Measurements from ENCODE around the gene GEMIN8.

GEMIN8 gene

DNA sequence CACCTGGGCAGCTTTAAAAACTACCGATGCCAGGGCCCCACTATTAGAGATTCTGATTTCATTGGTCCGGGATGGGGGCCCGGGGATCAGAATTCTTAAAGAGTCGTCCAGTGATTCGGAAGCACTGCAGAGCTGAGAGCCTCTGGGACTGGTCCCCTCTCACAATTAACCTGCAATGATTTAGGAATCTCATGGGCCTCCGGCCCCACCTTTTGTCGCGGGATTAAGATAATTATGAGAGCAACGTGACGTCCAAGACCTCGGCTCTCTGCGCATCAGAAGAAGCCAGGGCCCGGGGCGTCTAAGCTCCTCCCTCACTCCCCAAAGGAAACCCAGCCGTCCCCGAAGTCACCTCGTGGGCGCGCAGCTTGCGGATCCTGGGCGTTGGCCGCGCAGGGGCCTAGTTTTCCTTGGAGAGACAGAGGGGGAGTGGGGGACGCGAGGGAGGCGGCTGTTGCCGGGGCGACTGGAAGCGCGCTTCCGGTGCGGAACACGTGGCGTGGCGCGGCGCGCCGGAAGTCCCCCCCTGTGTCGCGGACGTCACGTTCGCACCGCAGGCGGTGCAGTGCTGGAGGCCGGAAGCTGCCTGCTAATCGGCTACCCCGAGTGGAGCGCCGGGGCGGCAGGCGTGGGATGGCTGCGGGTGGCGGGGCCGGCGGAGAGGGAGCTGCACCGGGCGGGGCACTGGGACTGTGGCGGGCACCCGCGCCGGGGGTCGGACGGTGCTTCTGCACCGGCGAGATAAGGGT is at the start of gene GEMIN8:
TSS of gene GEMIN8 (minus strand) at position 468 of the 749 bp plus-strand sequence. CDS start 8,414 bp downstream, outside the sequence.
- no peak for FAIRE-seq

- no peak for FAIRE-seq
These were observed 46.9 kb upstream of the GEMIN8 start for GRCh38 chrX:14076639-14077038.

DNA sequence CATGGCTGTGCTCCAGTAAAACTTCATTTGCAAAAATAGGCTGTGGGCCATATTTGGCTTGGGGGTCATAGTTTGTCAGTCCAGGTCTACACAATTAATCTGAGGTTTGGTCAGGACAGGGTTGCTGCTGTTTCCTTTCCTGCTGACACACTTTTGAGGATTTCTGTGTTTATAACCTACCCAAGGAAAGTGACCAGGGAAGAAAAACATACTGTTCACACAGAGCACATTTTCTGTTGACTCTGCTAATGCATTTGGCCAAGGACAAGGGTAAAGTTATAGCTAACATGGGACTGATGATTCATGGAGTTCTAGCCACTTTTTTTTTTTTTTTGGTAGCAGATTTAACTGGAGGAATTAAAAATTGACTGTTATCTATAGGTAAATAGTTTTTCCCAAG is 43.9 kb upstream of the GEMIN8 start:
- no peak for FAIRE-seq

- FAIRE-seq, result peak; percentile 50
These were observed 43.4 kb upstream of the GEMIN8 start for GRCh38 chrX:14073071-14073470.

DNA sequence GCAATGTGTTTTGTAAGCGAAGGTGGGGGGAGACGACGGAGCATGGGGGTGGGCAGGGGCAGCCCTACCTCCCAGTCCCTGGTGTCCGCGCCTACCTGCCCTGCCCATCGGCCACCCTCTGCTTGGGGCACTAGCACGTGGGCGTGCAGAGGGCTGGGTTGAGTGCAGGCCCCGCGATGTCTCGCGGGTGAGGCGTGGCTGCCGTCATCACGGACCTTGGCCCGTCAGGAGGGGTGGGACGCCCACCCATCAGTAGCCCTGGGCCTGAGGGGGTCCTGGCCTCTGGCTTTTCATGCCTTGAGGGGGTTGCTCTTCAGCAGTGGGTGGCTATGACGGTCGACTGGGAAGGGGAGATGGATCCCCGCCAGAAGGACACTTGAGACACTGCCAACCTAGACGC is 36.1 kb upstream of the GEMIN8 start:
- no peak for FAIRE-seq

- FAIRE-seq, result no peak
These were observed 35.1 kb upstream of the GEMIN8 start for GRCh38 chrX:14064626-14065432.

- no peak for FAIRE-seq
These were observed 32.8 kb upstream of the GEMIN8 start for GRCh38 chrX:14062524-14062923.

DNA sequence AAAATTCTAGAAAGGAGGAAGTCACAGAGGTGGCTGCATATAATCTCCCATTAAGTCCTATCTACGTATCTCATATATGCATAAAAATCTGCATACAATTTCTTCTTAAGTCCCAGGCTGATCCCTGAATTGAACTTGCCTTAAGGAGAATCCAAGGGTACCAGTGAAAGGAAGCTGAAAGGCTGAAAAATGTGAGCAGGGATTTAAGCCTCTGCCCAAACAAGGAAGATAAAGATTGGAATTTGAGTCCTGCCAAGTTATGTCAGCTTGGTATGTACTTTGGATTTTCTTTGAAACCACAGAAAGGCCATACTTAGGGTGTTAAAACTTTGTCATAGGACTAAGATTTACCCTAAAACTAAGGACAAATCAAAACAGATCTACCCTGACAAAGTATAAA is 26.5 kb upstream of the GEMIN8 start:
- FAIRE-seq, result no peak

DNA sequence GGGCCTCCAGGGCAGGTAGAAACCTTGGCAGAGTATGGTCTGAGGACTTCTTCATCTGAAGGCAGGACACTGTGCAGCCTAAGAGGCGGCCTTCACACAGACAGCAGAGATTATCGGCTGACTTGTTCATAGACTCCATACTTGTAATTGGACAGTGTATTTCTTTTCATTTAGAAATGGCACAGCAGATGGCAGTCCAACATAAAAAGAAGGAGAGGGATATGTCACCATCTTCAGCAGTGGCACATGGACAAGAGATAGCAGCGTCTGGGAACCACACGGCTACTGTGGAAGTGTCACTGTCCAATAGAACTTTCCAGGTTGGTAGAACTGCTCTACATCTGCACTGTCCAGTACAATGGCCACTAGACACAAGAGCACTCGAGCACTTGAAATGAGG is 21.7 kb upstream of the GEMIN8 start:
- FAIRE-seq, result no peak

- no peak for FAIRE-seq
These were observed 21.0 kb upstream of the GEMIN8 start for GRCh38 chrX:14050709-14051108.

GRCh38 chrX:14043209-14043608 is 13.5 kb upstream of the GEMIN8 start:
- FAIRE-seq, result no peak

- peak; percentile 75 for FAIRE-seq
These were observed 9.7 kb upstream of the GEMIN8 start for GRCh38 chrX:14039344-14039743.

DNA sequence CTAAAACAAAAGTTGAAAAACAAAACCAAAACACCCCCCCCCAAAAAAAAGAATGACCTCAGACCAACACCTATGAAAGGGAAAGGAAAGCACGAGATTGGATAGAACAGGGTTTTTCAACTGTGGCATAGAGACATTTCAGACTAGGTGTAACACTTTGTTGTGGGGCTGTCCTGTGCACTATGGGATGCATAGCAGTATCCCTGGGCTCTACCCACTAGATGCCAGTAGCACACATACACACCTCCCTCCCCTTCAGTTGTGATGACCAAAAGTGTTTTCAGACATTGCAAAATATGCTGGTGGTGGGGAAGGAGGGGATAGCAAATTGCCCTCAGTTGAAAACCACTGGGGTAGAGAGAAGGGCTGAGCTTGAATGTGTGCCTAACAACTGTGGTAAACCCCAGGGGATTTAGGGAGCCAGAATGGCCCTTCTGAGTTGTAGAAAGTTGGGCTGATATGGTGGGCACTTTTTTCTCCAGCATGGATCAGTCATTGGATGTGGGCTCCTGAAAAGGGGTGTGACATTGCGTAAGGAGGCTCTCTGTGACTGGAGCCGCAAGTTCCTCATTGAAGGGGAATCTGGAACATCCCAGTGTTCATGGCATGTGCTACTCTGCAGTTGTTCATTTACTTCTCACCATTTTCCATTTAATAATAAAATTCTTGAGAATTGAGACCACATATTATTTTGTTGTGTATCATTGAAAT is 8.8 kb upstream of the GEMIN8 start:
- no peak for FAIRE-seq

DNA sequence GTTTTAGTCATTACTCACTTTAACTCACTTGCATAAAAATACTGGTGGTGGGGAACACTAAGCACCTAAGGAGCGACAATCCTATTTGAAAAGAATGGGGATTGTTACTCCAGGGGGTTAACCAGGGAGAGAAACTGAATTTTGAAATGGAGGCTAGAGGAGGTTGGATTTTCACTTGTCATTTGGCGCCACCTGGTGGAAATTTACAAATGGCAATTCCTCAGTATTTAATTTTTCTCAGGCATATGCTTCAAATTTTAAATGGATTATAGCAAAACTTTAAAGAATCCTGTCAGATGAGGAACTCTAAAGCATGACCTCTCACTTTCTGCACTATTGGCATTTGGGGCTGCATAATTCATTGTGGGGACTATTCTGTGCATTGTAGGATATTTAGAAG is 2.7 kb upstream of the GEMIN8 start:
- FAIRE-seq, result peak; percentile 85

DNA sequence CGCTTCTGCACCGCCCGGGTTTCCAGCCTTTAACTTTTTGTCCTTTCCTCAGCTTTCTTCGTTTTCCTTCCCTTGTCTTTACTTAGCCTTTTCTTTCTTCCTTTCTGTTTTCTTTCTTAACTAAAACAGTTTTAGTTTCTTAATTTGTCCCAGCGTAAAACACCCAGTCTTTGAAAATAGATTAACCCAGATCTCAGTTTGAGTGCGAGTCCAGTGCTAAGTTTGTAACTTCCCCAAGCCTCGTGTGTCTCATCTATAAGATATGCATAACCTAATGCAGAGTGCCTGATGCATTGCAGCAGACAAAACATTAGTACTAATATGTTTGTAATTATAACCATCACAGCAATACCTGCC is 460 bp upstream of the GEMIN8 start:
- FAIRE-seq, result no peak

GRCh38 chrX:14029039-14029424 is 660 bp downstream of the GEMIN8 start:
- FAIRE-seq, result no peak

- FAIRE-seq, result no peak
These were observed 1.2 kb downstream of the GEMIN8 start for GRCh38 chrX:14028473-14028872.

- no peak for FAIRE-seq
These were observed 2.1 kb downstream of the GEMIN8 start for GRCh38 chrX:14027511-14028019.

DNA sequence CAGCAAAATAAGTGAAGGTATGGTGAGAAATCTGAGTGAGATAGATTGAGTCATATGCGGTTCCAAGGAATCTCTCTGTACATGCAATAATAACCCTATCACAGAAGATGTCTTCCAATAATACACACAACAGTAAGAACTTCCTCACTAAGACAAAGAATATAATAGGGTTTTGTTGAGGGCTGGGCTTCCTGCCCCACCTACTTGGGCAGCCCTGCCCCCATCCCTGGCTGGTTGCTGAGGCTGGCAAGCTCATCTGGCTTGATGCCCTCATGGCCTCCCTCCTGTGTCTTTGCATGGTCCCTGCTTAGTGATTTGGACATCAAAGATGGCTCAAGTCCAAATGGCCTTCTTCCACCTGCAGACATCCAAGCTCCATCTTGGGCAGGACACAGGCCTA is 2.7 kb downstream of the GEMIN8 start:
- no peak for FAIRE-seq

- FAIRE-seq, result no peak
These were observed 3.6 kb downstream of the GEMIN8 start for GRCh38 chrX:14026121-14026520.

DNA sequence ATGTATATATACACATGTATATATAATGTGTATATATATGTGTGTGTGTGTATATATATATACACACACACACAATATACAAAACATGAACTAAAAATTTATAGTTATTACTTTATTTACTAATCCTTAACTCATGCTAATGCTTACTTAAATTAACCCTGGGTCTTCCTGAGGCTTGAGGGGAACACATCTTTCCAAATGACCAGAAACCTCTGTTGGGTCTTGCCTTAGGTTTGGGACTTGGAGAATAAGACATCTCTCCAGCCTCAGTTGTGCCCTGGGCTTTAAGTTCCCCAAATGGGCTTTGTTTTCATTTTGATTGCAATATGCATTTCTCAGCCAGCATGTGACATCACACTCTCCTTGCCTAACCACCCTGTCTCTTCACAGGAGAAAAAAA is 7.7 kb downstream of the GEMIN8 start:
- FAIRE-seq, result no peak

DNA sequence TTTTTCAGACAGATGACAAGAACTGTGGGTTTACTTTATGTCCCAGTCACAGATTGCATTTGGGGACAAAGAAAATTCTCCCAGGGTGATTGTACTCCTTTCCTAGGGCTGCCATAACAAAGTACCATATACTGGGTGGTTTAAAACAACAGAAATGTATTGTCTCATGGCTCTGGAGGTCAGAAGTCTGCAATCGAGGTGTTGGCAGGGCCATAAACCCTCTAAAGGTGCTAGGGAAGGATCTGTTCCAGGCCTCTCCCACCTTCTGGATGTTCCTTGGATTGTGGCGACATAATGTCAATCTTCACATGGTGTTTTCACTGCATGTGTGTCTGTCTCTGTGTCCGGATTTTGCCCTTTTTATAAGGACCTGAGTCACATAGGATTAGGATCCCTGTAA is 12.3 kb downstream of the GEMIN8 start:
- no peak for FAIRE-seq

- FAIRE-seq, result no peak
These were observed 13.8 kb downstream of the GEMIN8 start for GRCh38 chrX:14015941-14016340.

GRCh38 chrX:14015294-14015693 is 14.4 kb downstream of the GEMIN8 start:
- FAIRE-seq, result no peak
